Measurements from ENCODE around the gene ST8SIA1.

ST8SIA1 gene

GRCh38 chr12:22353615-22354325, 19.3 kb upstream of the ST8SIA1 start:
- DNase-seq (ENCODE audit: low read depth, low spot score) = no peak
- CTCF ChIA-PET = no interaction called here
- no peak overlapping the region for H3K4me3 ChIP-seq (ENCODE audit: low read depth, low read length)
- TF ChIP-seq CTCF (IDR thresholded peaks at IDR 0.05; ENCODE audit: insufficient read depth, low read length, missing control alignments) = no peak
- POLR2A ChIA-PET = no interaction called here

- no peak for TF ChIP-seq CTCF (IDR thresholded peaks at IDR 0.05; ENCODE audit: insufficient read depth, low read length, missing control alignments)
- ChIA-PET POLR2A (no interaction called here), CTCF (no interaction called here)
- H3K4me3 ChIP-seq (ENCODE audit: low read depth, low read length) = no peak overlapping the region
- no peak for DNase-seq (ENCODE audit: low read depth, low spot score)
Observed at GRCh38 chr12:22350886-22351285, 16.4 kb upstream of the ST8SIA1 start.

GRCh38 chr12:22348208-22348607, 13.7 kb upstream of the ST8SIA1 start:
- no peak for DNase-seq (ENCODE audit: low read depth, low spot score)
- H3K4me3 ChIP-seq (ENCODE audit: low read depth, low read length) = no peak overlapping the region
- CTCF ChIA-PET = no interaction called here
- TF ChIP-seq CTCF (IDR thresholded peaks at IDR 0.05; ENCODE audit: insufficient read depth, low read length, missing control alignments) = no peak
- POLR2A ChIA-PET = no interaction called here

GRCh38 chr12:22340143-22340542, 5.6 kb upstream of the ST8SIA1 start:
- ChIA-PET CTCF (interaction anchor here (0.9 to 1.6 kb wide), 2 partner anchors 238 to 257 kb away, joined by 3 to 6 read pairs; no protein-coding TSS in a partner anchor), POLR2A (no interaction called here)
- DNase-seq (ENCODE audit: low read depth, low spot score) = no peak
- H3K4me3 ChIP-seq (ENCODE audit: low read depth, low read length) = no peak overlapping the region
- TF ChIP-seq CTCF (IDR thresholded peaks at IDR 0.05; ENCODE audit: insufficient read depth, low read length, missing control alignments) = no peak

GRCh38 chr12:22339691-22340090, 5.2 kb upstream of the ST8SIA1 start:
- no peak for DNase-seq (ENCODE audit: low read depth, low spot score)
- TF ChIP-seq CTCF (IDR thresholded peaks at IDR 0.05; ENCODE audit: insufficient read depth, low read length, missing control alignments) = no peak
- CTCF ChIA-PET = interaction anchor here (0.9 to 1.6 kb wide), 2 partner anchors 237 to 257 kb away, joined by 3 to 6 read pairs; no protein-coding TSS in a partner anchor
- POLR2A ChIA-PET = no interaction called here
- no peak overlapping the region for H3K4me3 ChIP-seq (ENCODE audit: low read depth, low read length)

GRCh38 chr12:22335794-22336166, 1.3 kb upstream of the ST8SIA1 start:
- POLR2A ChIA-PET = interaction anchor here (0.7 kb wide), 1 partner anchor 108 kb away, joined by 3 read pairs; no protein-coding TSS in a partner anchor
- H3K4me3 ChIP-seq (ENCODE audit: low read depth, low read length) = no peak overlapping the region; the same call in 1 of the 2 replicates
- no peak for DNase-seq (ENCODE audit: low read depth, low spot score)
- no peak for TF ChIP-seq CTCF (IDR thresholded peaks at IDR 0.05; ENCODE audit: insufficient read depth, low read length, missing control alignments)
- CTCF ChIA-PET = interaction anchor here (0.8 to 2.5 kb wide), 37 partner anchors 11 to 346 kb away, joined by 3 to 45 read pairs (median 3); no protein-coding TSS in a partner anchor
